WI38 (cell line): ENCODE data around the gene RNF182.

ENCODE experiments used
- H3K4me3 ChIP-seq: 2 replicates; pipeline ENCODE4 v1.5.1; 2011; ENCODE audit warnings: low read depth, mild to moderate bottlenecking, control low read depth, low read length
- CTCF ChIP-seq: IDR thresholded peaks from 2 replicates; pipeline ENCODE4 v1.5.1; 2012; ENCODE audit warnings: low read depth, mild to moderate bottlenecking, control low read depth, low read length

Gene RNF182

DNA sequence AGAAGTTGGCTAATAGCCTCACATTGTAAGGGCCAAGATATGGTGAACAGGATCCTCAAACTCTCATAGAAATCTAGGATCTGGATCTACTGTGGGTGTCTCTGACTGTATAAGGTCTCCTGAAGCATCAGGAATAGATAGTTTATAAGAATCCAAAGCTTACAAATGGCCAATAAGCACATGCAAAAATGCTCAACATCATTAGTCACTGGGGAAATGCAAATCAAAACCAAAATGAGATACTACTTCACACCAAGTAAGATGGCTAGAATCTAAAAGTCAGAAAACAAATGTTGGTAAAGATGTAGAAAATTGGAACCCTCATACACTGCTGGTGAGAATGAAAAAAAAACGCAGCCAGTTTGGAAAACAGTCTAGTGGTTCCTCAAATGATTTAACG is 14.3 kb upstream of the RNF182 start:
- no peak overlapping the region for H3K4me3 ChIP-seq
- no peak for TF ChIP-seq CTCF

DNA sequence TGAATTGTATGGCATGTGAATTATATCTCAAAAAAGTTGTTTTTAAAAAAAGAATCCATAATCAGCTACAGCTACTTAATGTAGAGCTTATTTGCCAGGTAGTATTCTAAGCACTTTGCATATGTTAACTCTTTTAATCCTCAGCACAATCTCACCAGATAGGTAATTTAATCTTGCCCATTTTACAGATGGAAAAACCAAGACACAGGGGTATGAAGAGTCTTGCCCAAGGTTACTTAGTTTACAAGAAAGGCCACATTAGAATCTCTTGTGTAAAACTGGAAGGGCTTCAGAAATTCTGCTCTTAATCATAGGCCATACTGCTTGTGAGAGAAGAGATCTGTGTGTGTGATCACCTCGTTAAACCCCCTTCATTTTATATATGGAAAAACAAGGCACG is 13.4 kb upstream of the RNF182 start:
- TF ChIP-seq CTCF, result no peak
- H3K4me3 ChIP-seq, result no peak overlapping the region

GRCh38 chr6:13913226-13914001 is 11.3 kb upstream of the RNF182 start:
- TF ChIP-seq CTCF, result no peak
- no peak overlapping the region for H3K4me3 ChIP-seq

GRCh38 chr6:13914351-13914750 is 10.4 kb upstream of the RNF182 start:
- no peak for TF ChIP-seq CTCF
- H3K4me3 ChIP-seq, result no peak overlapping the region

DNA sequence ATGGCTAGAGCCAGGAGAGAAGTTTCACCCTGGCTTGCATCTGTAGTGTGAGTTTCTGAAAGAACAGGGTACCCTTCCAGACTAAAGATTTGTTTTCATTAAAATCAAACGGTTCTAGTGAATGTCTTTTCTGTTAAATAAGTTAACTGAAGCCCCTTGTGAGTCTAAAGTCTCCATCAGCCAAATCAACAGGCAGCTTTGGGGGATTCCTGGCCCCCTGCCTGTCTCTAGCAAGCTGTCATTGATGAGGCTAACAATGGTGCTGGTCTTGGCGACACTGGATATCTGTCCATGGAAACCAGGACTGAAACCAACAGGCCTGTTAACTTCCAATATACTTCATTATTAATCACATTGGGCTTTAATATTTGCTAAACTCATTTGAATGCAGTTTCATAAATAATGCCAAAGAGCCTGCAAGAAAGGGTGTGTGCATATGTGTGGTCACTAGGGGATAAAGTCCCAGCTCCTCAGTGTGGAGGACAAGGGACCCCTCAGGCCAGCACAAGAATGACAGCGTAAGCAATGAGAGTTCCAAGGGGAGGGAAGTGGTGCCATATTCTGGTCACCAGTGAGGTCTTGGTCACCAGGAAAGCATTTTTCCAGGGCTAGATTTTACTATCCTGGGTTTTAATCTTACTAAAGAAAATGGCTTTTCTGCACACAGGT is 9.1 kb upstream of the RNF182 start:
- no peak overlapping the region for H3K4me3 ChIP-seq
- no peak for TF ChIP-seq CTCF

DNA sequence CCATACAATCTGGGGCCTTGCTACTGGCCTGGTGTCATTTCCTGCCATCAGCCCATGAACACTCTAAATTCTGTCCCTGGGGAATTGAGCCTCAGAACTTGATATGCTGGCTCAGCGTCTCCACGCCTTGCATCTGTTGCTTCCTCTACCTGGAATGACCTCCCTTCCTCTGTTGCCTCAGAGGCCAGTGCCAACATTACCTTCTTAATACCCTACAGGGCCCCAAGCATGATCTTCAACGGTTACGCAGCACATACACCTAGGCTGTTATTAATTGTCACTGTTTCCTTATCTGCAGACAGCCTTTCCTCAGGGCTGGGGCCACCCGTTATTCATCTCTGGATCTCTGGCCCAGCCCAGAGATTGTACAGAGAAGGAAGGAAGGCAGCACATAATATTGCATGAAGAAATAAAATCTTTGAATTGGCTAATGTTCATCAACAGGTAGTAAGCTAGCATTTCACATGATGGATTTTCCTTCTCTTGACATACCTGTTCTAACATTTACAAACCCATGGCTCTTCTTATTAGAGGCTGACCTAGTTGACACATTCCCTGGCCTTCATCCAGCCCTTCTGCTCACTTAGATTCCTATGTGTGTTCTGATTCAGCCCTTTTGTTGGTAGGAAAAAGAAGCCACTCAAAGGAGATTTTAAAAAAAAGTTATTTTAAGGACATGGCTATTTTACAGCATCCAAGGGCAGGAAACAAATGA is 8.4 kb upstream of the RNF182 start:
- no peak overlapping the region for H3K4me3 ChIP-seq
- TF ChIP-seq CTCF, result no peak

- TF ChIP-seq CTCF, result no peak
Observed at GRCh38 chr6:13917141-13917540, 7.6 kb upstream of the RNF182 start.

More at GRCh38 chr6:13917141-13917540, 7.6 kb upstream of the RNF182 start:
- no peak overlapping the region for H3K4me3 ChIP-seq
